ENCODE data around the gene ANKRD28.

- TF ChIP-seq CTCF (IDR thresholded peaks at IDR 0.05) (no peak), POLR2A (IDR thresholded peaks at IDR 0.05) (no peak)
Measured at GRCh38 chr3:15757824-15758223, 40.0 kb downstream of the ANKRD28 start.

All from uterus (tissue), 2 donors.